ENCODE data around the gene NUP93. TPM values are rescaled to one million over a fixed set of nuclear protein-coding genes. Genes with fewer than 3 reads are reported as not detected.
"Not testable (repeated sequence)": the region's sequence is repeated elsewhere in the genome, so short reads cannot be mapped to it uniquely, and the experiment has no call there.

The NUP93 gene
- total RNA-seq, 2 experiments from 2014 or later, result 45.6 to 47.2 TPM

DNA sequence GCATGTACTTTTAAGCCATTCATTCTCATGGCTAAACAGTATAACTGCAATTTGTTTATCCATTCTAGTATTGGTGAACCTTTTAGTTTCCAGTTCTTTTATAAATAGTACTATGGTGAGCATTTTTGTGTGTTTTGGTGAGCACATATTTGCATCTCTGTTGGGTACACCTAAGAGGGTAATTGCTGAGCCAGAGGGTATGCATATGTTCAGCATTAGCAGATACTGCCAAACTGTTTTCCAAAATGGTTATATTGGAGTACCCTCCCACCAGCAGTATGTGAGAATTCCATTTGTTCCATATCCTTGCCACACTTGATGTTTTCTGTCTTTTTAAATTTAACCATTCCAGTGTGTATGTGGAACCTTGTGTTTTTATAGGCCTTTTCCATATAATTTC, 81.0 kb downstream of the NUP93 start:
- ChIA-PET CTCF (no interaction called here), POLR2A (no interaction called here)
- Mint-ChIP-seq H3K4me3 (no peak overlapping the region), H3K4me1 (ENCODE audit: low read depth) (no peaks in the 10 kb centered on the region), H3K27ac (no peak overlapping the region), H3K9me3 (no peaks in the 10 kb centered on the region), H3K36me3 (ENCODE audit: low read depth) (peaks cover 20% of the 10 kb centered on the region), H3K27me3 (no peaks in the 10 kb centered on the region)
- no peak for ATAC-seq (ENCODE audit: poor library complexity)
- TF ChIP-seq, protein P1, sequence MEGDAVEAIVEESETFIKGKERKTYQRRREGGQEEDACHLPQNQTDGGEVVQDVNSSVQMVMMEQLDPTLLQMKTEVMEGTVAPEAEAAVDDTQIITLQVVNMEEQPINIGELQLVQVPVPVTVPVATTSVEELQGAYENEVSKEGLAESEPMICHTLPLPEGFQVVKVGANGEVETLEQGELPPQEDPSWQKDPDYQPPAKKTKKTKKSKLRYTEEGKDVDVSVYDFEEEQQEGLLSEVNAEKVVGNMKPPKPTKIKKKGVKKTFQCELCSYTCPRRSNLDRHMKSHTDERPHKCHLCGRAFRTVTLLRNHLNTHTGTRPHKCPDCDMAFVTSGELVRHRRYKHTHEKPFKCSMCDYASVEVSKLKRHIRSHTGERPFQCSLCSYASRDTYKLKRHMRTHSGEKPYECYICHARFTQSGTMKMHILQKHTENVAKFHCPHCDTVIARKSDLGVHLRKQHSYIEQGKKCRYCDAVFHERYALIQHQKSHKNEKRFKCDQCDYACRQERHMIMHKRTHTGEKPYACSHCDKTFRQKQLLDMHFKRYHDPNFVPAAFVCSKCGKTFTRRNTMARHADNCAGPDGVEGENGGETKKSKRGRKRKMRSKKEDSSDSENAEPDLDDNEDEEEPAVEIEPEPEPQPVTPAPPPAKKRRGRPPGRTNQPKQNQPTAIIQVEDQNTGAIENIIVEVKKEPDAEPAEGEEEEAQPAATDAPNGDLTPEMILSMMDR (IDR thresholded peaks at IDR 0.05), result no peak
- intact Hi-C loops (cut with DNase I, micrococcal nuclease), result no loop called here
- Histone ChIP-seq H3K27me3 (ENCODE audit: control insufficient read depth in 1 of 2, insufficient read depth in 2 of 2, low read length in 2 of 2) (no peaks in the 10 kb centered on the region), H3K36me3 (ENCODE audit: insufficient read depth, low read length) (peaks cover 15% of the 10 kb centered on the region), H3K4me1 (ENCODE audit: insufficient read depth, low read length) (no peaks in the 10 kb centered on the region), H3K9me3 (ENCODE audit: control insufficient read depth in 1 of 2, insufficient read depth in 1 of 2, low read length in 2 of 2) (no peaks in the 10 kb centered on the region), H3K27ac (ENCODE audit: low read depth in 1 of 2, low read length in 2 of 2) (no peak overlapping the region), H3K4me3 (ENCODE audit: low read length) (no peak overlapping the region)
- DNase-seq, result no peak

- peaks cover 14% of the 10 kb centered on the region for H3K36me3 Mint-ChIP-seq (ENCODE audit: low read depth)
- H3K27me3 Mint-ChIP-seq; POLR2A ChIA-PET; H3K4me3 Mint-ChIP-seq; CTCF ChIA-PET; H3K27ac Mint-ChIP-seq; H3K9me3 ChIP-seq (ENCODE audit: control insufficient read depth in 1 of 2, insufficient read depth in 1 of 2, low read length in 2 of 2); H3K36me3 ChIP-seq (ENCODE audit: insufficient read depth, low read length); H3K4me1 Mint-ChIP-seq (ENCODE audit: low read depth); H3K9me3 Mint-ChIP-seq; DNase-seq; H3K27me3 ChIP-seq (ENCODE audit: control insufficient read depth in 1 of 2, insufficient read depth in 2 of 2, low read length in 2 of 2); ATAC-seq (ENCODE audit: poor library complexity); H3K4me3 ChIP-seq (ENCODE audit: low read length); H3K4me1 ChIP-seq (ENCODE audit: insufficient read depth, low read length); H3K27ac ChIP-seq (ENCODE audit: low read depth in 1 of 2, low read length in 2 of 2); intact Hi-C loops (cut with DNase I, micrococcal nuclease): not testable (repeated sequence)
Measured at GRCh38 chr16:56811602-56812001, 81.7 kb downstream of the NUP93 start.

DNA sequence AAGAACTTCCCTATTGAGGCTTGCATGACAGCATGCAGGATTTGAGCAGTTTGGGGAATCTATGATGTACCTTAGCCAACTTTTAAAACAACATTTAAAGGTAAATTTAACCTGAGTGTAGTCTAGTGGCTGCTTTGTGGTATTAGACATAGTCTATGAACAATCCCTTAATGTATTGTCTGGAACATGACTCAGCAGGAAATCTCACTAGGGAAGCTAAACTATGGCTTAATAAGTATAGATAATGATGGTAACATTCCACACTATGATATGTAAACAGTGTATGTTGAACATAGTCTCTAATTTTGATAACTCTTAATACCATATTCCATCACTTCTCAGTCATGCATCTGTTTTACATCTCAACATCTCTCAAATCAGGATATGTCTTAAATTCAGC, 83.0 kb downstream of the NUP93 start:
- Mint-ChIP-seq H3K36me3 (ENCODE audit: low read depth) (peaks cover 8% of the 10 kb centered on the region), H3K27me3 (no peaks in the 10 kb centered on the region), H3K9me3 (no peaks in the 10 kb centered on the region), H3K27ac (no peak overlapping the region), H3K4me3 (no peak overlapping the region), H3K4me1 (ENCODE audit: low read depth) (no peaks in the 10 kb centered on the region)
- no peaks in the 10 kb centered on the region for H3K36me3 ChIP-seq (ENCODE audit: insufficient read depth, low read length)
- intact Hi-C loops (cut with DNase I, micrococcal nuclease), result no loop called here
- ATAC-seq (ENCODE audit: poor library complexity) (no peak), DNase-seq (no peak)
- POLR2A ChIA-PET, result no interaction called here
- H3K4me1 ChIP-seq (ENCODE audit: insufficient read depth, low read length), result no peaks in the 10 kb centered on the region
- no peak overlapping the region for H3K27ac ChIP-seq (ENCODE audit: low read depth in 1 of 2, low read length in 2 of 2)
- no peaks in the 10 kb centered on the region for H3K27me3 ChIP-seq (ENCODE audit: control insufficient read depth in 1 of 2, insufficient read depth in 2 of 2, low read length in 2 of 2)
- CTCF ChIA-PET, result no interaction called here
- TF ChIP-seq, protein P1 (IDR thresholded peaks at IDR 0.05), result no peak
- no peaks in the 10 kb centered on the region for H3K9me3 ChIP-seq (ENCODE audit: control insufficient read depth in 1 of 2, insufficient read depth in 1 of 2, low read length in 2 of 2)
- no peak overlapping the region for H3K4me3 ChIP-seq (ENCODE audit: low read length)

All from CD4-positive, alpha-beta T cell (primary cell).